Ureter (tissue), 1 donor: Measurements from ENCODE around the gene XXYLT1. TPM values are rescaled to one million over a fixed set of nuclear protein-coding genes. Genes with fewer than 3 reads are reported as not detected.

Source experiments
- DNase-seq: peaks from one replicate; pipeline ENCODE4 v3.0.0-alpha.2; 2020; ENCODE audit warnings: low spot score
- total RNA-seq: library from RNA; stranded (reverse); gene quantifications from one replicate; pipeline ENCODE4 v1.2.4, GENCODE V29; 2023
- donor health status: DM: yes; HTN: yes; CAD: no.

The XXYLT1 gene
- total RNA-seq, 1 donor from 2014 or later, result 19.7 TPM

DNA sequence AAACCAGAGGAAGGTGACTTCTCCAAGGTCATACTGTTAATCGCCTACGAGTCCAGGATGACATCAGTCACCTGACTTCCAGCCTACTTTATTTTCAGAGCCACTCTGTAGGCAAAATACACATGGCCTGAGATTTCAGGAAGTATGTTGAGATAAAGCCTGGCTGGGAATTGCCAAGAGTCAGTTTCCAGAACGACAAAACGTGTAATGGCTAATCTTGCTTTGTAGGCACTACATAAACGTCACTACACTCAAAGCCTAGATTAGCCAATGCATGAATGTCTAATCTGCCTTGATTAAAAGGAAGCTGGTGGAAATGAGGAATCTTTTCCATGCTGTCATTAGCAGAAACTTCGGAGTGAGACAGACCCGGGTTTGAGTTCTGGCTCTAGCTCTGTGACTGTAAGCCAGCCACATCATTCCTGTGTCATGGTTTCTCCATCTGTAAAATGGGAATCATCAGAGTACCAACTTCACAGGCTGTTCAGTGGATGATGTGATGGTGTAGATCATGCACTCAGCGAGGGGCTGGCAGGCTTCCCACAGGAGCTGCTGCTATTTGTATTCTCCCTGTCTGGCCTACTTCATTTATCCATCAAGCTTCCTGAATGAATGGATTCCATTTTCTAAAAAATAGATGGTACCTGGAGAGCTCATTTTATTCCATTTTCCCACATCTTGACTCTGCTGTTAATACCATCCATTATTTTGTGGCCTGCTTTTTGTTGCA, 241.9 kb downstream of the XXYLT1 start:
- DNase-seq, result no peak

DNA sequence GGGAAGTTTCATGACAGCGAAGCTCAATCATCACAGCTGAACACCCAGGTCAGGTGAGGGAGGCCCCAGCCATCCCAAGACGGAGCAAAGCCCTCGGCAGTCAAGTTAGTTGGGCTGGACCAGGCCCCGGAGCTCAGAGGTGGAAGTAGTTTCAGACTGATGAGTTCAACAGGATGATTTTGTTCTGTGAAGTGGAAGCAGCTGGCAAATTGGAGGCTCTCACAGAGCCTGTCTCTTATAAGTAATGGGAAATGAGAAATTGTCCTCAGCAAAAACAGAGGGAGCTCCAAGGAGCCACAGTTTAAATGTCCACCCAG, 245.1 kb downstream of the XXYLT1 start:
- DNase-seq, result no peak

- no peak for DNase-seq
Measured at GRCh38 chr3:195025056-195025883, 245.7 kb downstream of the XXYLT1 start.

- no peak for DNase-seq
Measured at GRCh38 chr3:195023989-195024388, 247.0 kb downstream of the XXYLT1 start.

DNA sequence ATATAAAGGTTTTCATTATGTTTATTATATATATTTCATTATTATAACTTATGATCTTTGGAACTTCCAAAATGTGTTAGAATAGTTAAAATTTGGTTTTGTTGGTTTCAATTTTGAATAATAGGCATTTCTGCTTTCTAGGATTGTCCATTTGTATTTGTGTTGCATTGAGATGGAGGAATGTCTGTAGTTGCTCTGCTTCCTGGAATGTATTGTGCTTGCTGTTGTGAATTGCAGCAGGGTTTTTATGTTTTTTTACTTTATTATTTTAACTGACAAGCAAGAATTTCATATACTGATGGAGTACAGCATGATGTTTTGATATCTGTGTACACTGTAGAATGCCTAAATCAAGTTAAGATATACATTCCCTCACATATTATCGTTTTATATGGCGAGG, 247.4 kb downstream of the XXYLT1 start:
- DNase-seq, result no peak

- no peak for DNase-seq
Measured at GRCh38 chr3:195021692-195022091, 249.3 kb downstream of the XXYLT1 start.

DNA sequence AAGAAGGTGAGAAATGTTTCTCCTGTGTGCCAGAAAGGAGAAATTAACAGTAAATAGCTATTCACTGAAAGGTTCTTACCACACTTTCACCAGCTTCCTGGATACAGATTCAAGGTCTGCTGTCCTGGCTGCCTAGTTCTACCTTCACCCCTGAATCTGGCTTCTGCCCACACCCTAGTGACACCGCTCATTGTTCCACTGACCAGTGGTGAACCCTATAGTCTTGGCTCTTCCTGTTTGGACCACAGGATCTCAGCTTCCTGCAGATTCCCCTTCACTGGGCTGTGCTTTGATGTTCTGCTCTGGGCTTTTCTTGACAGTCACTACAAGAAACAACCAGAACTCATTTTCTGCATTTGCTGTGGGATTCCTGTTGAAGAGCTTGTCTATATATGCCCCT, 250.0 kb downstream of the XXYLT1 start:
- no peak for DNase-seq

DNA sequence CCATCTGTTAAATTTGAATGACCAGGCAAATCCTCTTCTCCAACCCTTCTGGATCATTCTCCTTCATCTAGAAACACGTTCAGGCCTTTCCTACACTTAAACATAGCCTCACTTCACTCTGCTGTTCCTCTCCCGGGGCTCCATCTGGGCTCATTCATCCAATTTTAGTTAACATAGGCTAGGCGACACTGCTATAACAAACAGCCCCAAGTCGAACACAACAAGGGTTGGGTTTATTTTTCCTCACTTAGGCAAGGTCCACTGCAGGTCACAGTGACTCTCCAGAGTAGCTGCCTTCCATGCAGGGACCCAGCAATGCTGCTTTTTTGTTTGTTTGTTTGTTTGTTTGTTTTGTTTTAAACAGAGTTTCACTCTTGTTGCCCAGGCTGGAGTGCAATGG, 250.8 kb downstream of the XXYLT1 start:
- no peak for DNase-seq

DNA sequence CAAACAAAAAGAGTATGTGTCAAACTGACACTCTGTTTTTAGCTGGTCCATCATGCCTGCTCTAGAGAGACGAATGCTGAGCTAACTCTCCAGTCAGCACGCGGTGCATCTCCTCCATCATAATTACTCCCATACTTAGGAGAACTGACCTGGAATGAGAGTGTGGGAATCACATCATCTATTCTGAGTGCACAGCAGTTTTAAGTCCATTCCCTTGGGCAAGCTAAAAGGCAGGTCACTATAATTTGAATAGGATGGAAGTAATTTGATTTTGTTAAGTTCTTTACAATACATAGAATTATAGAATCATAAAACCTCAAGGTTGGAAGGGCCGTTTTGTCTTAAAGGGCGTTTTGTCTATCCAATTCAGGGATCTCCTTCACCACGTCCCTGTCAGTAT, 251.6 kb downstream of the XXYLT1 start:
- no peak for DNase-seq

Other genes starting within 250 kb of the XXYLT1 start
- gene ACAP2, start 171.9 kb upstream of the XXYLT1 start, total RNA-seq, result 58.9 TPM